GM19239 (cell line): ENCODE data around the gene CFAP77.

ENCODE experiments used
- DNase-seq: peaks from one replicate; pipeline ENCODE4 v3.0.0; 2011; ENCODE audit warnings: low spot score; ENCODE audit not compliant: insufficient read length
- FAIRE-seq: peaks from 2 replicates; lab custom pipeline; 2011; peaks lifted over from hg19 to GRCh38; lab: Jason Lieb, UNC

Gene CFAP77

DNA sequence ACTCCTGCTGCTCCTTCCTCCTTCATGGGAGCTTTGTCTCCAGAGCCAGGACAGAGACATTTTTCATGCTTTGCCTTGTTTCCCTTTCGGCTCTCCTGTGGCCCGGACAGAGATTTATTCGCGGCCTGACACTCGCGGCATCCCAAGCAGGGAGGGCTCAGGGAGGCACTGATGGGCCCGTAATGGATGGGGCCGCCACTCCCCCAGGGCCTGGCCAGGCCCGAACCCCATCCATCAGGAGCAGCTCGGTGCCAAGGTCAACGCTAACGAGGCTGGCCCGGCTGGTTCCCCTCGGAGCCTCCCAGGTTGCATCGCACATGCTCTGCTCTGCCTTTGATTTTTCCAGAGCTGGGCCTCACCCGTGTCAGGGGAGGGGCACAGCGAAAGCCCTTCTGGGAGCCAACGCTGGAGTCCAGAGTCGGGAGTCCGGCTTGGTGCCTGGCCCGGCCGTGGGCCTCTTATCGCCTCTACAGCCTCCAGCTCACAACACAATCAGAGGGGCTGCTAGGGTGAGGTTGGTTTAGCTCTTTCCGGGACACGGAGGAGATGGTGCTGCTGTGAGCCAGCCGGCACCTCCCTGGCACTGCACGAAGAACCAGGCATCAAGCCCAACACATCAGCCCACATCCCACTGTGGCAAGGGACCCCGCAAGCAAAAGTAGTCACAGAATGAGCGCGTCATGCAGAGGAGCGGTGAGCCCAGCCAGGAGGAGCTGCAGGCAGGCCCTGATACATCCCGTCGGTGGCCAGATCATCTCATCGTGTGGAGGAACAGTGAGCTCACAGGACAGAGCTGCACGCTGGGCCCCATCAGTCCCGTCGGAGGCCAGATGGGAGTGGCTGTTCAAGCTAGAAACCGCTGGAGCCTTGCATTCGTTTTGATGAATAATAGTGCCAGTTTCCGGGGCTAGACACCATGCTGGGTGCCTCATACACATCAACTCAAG, 100.2 kb downstream of the CFAP77 start:
- DNase-seq: no peak
- no peak for FAIRE-seq

DNA sequence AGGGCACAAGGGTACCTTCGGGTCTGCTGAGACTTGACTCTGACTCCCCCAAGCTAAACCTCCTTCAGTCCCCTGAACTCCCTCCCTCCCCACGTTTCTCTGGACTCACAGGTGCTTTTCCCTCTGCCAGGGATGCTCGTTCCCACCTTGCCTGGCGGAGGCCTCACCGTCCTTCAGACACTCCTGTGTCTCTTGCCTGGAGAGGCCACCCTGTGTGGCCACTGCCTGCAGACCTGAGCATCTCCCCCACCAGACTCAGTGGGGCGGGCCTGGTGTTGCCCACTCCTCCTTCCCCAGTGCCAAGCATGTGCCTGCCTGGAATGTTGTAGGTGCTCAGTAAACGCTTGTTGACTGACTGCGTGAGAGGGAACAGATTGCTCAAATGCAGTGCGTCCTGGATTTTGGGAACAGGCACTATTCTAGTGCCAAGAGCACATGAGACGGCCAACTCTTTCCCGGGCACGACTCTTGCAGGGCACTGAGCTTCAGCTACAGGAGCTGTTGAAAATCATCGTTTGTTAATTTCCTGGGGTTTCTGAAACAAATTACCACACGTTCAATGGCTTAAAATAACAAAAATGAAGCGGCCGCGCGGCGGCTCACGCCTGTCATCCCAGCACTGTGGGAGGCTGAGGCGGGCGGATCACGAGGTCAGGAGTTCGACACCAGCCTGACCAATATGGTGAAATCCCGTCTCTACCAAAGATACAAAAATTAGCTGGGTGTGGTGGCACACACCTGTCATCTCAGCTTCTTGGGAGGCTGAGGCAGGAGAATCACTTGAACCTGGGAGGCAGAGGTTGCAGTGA, 101.4 kb downstream of the CFAP77 start:
- no peak for FAIRE-seq

DNA sequence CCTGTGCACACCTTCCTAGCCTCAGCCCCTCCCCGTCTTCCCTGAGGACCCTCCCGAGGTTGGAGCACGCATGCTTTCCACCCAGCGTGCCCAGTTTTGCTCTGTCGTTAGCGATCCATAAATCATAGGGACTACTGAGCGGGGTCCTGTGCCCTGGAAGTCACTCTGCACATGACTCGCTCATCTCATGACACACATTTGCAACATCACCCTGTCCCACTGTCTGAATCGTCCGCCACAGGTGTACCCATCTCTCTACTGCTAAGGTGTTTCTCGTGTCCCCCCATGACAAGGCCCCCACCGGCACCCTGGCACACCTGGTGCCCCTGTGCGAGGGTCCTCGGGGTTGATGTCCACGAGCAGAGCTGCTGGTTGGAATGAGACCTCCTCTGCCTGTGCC, 103.4 kb downstream of the CFAP77 start:
- DNase-seq: no peak
- FAIRE-seq: no peak

More for the DNA sequence above, 101.4 kb downstream of the CFAP77 start:
- no peak for DNase-seq

DNA sequence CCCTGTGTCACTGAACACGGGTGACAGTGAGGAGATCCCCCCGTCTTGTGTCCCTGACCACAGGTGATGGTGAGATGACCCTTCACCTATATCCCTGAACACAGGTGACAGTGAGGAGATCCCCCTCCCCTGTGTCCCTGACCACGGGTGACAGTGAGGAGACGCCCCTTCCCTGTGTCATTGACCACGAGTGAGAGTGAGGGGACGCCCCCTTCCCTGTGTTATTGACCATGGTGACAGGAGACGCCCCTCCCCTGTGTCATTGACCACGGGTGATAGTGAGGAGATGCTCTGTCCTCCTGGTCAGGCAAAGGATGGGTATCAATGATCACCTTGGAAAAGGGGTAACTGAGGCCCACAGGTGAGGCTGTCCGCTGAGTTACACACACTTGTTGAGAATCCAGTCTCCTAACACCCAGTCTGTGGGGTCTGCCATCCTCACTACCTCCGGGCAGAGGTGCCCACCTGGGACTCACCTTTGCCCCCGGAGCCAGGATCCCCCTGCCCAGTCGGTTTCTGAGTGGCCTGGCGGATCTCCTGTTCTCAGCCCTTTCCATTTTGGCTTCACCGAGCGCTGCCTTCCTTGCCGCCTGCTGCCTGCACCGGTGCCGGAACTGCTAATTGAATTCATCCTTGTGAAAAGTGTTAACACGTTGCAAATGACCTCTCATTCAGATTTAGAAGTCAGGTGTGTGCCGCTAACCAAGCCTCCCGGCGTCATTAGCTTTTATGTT, 104.2 kb downstream of the CFAP77 start:
- DNase-seq (no peak), FAIRE-seq (no peak)

DNA sequence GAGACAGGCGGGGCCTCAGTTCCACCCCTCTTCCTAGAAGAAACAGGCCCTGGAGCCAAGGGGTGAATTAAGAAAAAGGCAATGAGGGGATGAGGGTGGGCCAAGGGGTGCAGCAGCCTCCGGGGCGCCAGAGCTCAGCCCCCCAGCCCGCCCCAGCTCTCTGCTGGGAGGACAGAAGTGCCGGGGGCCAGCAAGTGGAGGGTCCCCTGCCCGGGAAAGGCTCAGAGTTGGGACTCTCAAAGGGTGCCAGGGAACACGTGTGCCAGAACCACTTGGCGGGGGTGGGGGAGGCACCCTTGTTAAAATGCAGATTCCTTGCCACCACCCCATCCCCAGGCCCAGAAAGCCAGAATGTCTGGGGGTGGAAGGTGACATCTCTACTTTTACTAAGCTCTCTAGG, 104.8 kb downstream of the CFAP77 start:
- FAIRE-seq: no peak
- DNase-seq: no peak

DNA sequence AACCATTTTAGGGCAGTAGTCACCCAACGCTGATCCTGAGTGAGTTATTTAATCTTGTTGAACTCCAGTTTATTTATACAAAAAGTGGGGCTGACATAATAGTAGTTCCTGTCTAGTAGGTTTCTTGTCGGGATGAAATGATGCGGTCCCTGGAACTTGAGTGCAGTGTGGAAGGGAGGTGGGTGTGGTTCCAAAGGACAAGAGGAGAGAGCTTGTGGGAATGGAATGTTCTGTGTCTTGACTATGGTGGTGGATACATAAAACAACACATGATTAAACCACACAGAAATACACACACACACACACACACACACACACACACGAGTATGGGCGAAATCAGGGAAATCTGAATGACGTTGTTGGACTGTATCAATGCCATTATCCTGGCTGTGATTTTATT, 106.3 kb downstream of the CFAP77 start:
- DNase-seq: no peak
- FAIRE-seq: no peak

DNA sequence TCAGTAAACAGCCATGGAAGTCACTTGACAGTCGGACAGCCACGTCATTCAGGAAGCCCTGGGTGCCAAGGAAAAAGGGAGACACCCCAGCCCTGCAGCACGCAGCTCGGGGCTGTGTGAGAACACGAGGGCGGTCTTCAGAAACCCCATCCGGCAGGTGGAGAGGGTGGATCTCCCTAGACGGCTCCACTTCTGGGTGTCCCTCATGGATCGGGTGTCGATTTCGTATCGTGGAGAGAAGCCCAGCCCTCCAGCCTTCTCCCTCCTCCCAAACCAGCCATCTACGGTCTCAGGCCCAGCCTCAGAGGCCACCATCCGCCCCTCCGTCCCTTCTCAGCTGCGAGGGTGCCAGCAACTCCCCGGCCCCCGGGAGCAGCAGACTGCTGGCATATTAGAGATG, 106.9 kb downstream of the CFAP77 start:
- DNase-seq: no peak
- no peak for FAIRE-seq

DNA sequence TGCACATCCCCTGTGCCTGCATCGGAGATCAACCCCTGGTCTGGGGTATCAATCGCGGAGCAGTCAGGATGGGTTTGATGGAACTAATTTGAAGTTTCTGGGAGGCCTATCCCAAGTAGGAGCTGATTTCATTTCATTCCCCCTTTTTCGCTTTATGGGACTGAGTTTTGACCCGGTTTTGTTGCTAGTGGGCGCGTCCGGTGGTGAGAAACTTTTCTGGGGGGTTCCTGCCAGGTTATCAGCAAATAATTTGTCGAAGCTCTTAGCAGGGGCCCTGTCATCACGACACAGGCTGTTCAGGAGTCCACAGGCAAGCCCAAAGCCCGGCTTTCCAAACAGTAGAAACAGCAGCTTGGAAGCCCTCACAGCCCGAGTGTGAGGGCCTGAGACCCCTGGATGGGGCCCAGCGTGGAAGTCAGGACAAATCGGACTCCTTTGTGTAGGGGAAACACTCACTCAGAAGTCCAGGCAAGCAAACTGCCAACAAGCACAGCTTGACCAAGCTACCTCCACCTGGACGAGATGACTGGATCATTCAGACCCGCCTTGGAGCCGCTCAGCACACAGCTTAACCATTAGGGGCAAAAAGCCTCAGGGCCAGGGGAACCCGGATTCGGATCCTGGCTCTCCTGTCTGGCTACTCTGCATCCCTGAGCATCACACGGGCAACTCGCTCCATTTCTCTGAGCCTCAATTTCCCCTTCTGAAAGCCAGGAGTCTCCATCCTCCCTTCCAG, 108.0 kb downstream of the CFAP77 start:
- DNase-seq (no peak), FAIRE-seq (no peak)

DNA sequence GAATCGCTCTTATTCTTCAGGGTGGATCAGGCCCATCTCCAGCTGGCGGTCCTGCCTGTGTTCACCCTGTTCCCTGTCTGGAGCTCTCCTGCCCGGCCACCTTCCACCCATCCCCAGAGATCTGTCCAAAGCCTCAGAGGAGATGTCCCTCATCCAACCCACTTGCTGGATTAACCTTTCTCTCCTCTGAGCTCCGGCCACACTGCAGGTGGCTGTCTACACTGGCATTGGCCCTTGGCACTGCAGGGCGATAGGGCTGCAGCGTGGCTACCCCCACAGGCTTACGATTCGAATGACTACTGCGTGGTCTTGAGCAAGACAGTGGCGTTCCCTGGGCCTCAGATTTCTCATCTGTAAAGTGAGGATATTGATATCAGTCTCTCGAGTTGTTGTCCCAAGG, 108.6 kb downstream of the CFAP77 start:
- FAIRE-seq (no peak), DNase-seq (no peak)

DNA sequence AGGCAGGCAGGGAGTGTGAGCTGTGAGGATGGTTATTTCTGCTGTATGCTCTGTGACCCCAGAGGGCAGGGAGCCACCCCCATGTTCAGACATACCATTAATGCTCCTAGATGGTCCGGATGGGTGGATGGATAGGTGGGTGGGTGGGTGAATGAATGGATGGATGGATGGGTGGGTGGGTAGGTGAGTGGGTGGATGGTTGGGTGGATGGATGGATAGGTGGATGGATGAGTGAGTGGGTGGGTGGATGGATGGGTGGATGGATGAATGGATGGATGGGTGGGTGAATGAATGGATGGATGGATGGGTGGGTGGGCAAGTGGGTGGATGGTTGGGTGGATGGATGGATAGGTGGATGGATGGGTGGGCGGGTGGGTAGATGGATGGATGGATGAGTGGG, 109.0 kb downstream of the CFAP77 start:
- DNase-seq: no peak
- FAIRE-seq: no peak

DNA sequence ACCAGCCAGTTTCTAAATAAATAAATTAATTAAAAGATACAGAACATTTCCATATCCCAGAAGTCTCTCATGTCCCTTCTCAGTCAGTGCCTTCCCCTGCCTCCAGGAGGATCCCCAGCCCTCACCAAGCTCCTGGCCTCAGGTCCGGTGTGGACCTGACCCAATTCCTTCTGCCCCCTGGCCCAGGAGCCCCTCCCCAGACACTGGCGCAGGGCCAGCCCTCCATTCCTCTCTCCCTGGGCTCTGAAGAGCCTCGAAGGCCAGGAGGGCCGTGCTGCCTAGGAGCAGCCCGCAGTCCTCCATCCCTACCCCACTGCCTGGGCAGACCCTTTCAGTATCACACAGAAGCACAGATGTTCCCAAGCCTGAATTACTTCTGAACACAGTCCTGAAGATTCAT, 110.6 kb downstream of the CFAP77 start:
- FAIRE-seq: no peak

DNA sequence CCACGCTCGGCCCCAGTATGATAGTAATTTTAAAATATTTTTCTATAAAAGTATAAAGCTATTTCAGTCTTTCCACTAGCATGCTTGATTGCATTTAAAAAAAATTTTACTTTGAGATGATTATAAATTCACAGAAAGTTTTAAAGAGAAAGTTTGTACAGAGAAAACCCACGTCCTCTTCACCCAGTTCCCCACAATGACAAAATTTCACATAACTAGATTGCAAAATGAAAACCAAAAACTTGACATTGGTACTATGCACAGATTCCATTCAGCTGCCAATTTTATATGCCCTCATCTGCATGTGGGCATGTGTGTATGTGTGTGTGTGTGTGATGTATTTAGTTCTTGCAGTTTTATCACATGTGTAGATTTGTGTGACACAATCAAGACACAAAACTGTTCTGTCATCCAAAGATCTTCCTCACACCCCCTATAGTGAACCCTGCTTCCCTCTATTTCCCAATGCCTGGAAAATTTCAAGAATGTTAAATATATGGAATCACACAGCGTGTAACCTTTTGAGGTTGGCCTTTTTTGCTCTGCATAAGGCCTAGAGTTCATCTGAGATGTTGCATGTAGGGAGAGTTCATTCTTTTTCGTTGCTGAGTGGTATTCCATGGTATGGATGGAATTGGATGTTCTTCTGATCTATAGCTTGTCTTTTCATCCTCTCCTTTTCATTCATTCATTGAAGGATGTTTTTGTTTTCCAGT, 115.5 kb downstream of the CFAP77 start:
- DNase-seq: no peak
- no peak for FAIRE-seq

More for the DNA sequence above, 110.6 kb downstream of the CFAP77 start:
- no peak for DNase-seq

DNA sequence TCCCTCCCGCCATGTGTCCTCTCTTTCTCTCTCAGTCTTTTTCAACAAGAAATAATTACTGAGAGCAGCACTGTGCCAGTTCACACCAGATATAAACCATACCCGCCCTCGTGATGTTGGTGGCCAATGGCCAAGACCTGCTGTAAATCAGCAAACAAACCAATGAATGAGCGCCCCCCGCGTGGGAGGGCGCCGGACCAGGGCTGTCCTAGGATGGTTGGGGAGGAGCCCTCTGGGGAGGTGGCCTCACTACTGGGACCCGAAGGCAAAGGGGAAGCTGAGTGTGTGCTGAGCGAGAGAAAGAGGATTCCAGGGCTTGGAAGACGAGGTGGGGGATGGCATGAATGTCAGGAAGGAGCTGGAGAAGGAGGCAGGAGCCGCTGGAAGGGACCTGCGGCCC, 121.2 kb downstream of the CFAP77 start:
- FAIRE-seq: no peak

DNA sequence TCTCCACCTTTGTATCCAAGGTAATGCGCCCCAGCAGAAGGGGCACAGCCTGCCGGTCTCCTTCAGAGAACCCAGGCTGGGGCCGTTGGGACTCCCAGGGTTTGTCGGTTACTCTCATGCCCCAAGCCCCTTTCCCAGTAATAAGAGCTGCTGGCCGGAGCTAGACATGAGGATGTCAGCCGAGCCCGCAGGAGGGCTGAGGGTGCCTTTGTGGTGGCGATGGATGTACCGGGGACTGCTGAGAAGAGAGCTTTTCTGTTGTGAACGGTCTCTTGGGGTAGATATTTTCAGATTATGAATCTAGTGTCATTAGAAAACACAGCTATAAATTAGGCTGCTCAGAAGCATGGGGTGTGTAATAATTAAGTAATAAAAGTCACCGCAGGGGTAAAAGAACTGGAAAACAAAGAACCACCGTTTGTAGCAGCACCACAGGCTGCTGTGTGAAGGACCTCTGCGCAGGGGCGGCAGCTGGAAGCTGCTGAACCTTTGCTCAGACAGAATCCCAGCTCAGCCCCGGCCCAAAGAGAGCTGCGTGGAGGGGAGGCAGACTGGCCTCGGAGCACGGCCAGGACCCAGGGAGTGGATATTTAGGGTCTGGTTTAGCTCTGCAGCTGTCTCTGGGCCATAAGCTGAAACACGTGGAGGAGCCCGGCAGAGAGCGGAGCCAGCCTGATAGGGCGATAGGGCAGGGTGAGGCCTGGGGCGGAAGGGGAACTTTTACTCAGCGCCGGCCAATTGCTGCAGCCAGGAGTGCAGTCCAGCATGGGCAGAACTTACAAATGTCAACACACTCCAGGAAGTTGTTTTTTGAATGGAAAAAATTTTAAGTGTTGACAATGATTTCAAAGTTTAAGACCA, 121.9 kb downstream of the CFAP77 start:
- FAIRE-seq (no peak), DNase-seq (no peak)

More for the DNA sequence above, 121.2 kb downstream of the CFAP77 start:
- no peak for DNase-seq

DNA sequence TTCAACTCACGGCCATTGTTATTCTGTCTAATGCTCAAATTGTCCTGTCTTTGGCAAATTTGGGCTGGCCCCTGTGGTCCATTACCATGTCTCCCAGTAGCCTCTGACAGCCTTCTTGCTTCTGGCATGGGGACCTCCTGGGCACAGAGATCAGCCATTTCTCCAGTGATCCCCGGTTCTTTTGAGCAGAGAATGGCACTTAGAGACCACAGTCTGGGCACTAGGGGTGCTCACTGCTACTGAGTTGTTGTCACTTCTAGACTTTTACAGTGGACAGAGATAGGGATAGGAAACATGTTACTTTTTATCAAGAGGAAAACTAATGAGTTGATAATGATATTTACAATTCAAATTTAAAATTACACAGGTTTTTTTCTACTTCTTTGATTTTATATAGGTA, 124.8 kb downstream of the CFAP77 start:
- no peak for FAIRE-seq

DNA sequence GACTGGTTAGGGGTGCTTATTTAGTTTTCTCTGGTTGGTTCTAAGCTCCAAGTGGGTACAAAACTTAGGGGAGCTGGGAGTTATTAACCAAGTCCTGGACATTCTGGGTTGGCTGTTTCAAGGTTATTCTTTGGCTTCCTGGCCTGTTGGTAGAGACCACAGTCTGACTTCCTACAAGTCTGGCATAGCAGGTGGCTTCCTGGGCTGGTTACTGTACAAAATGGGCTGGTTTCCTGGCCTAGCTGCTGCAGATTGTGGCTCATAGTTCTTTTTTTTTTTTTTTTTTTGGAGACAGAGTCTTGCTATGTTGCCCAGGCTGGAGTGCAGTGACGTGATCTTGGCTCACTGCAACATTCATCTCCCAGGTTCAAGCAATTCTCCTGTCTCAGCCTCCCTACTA, 126.1 kb downstream of the CFAP77 start:
- no peak for FAIRE-seq

More for the DNA sequence above, 124.8 kb downstream of the CFAP77 start:
- DNase-seq: no peak

DNA sequence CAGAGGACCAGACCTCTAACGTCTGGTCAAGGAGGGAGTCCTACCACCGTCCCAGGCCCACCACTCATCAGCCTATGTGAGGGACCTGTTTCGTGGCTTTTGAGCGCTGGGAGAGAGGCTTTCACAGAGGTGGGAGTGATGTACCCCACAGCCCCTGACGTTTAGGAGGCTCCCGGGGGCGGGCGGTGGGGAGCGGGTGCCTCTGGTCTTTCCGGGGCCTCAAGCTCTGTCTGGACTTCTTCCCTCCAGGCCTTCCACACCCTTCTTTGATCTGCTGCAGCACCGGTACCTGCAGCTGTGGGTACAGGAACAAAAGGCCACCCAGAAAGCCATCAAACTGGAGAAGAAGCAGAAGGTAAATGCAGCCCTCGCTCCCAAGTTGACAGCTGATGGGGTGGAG, 127.3 kb downstream of the CFAP77 start:
- no peak for FAIRE-seq
- no peak for DNase-seq

More for the DNA sequence above, 126.1 kb downstream of the CFAP77 start:
- no peak for DNase-seq

DNA sequence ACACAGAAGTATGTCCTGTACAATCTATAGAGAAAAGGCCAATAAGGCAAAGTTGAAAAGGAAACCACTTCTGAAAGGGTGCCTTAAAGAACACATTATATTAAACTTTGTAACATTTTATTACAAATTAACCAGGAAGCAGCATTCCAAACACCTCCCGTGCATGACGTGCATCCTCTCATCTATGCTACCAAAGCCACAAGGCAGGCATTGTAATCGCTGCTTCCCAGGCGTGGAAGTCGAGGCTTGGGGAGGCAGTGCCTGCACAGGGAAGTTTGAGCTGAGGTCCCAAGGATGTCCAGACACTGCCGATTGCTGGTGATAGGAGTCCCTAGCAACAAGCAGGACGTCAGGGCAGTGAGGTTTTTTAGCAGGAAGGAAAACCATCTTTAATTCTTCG, 128.1 kb downstream of the CFAP77 start:
- DNase-seq: no peak
- FAIRE-seq: no peak
